OCI-LY1 (cell line): ENCODE measurements around the gene SYNDIG1.

Experiments used
- H2AFZ ChIP-seq: fragments of 200-600 bp; sonication (generic), shearing (Covaris generic); 2 replicates; pipeline ENCODE4 v1.6.0; 2014; ENCODE audit warnings: antibody characterized with exemption, mild to moderate bottlenecking, low read length
- H3F3A ChIP-seq: fragments of 200-600 bp; sonication (generic), shearing (Covaris generic); 2 replicates; pipeline ENCODE4 v1.6.0; 2014; ENCODE audit warnings: mild to moderate bottlenecking, antibody characterized with exemption, low read length, moderate library complexity; ENCODE audit not compliant: insufficient read depth
- H3K27ac ChIP-seq: fragments of 200-600 bp; sonication (generic); 2 replicates; pipeline ENCODE4 v1.5.1; 2014; ENCODE audit warnings: low read length, mixed run types, mild to moderate bottlenecking, low read depth; ENCODE audit not compliant: poor library complexity, severe bottlenecking
- H3K27me3 ChIP-seq: fragments of 200-600 bp; sonication (generic); 2 replicates; pipeline ENCODE4 v1.6.0; 2014; ENCODE audit warnings: antibody characterized with exemption, mild to moderate bottlenecking, low read length, moderate library complexity; ENCODE audit not compliant: insufficient read depth
- H3K36me3 ChIP-seq: fragments of 200-600 bp; sonication (generic); 2 replicates; pipeline ENCODE4 v1.6.1; 2014; ENCODE audit warnings: mild to moderate bottlenecking, antibody characterized with exemption, low read length, moderate library complexity, mixed read lengths; ENCODE audit not compliant: insufficient read depth
- H3K4me1 ChIP-seq: fragments of 200-600 bp; sonication (generic); 2 replicates; pipeline ENCODE4 v1.5.1; 2014; ENCODE audit warnings: mild to moderate bottlenecking, low read length, moderate library complexity; ENCODE audit not compliant: insufficient read depth, severe bottlenecking
- H3K4me2 ChIP-seq: fragments of 200-600 bp; sonication (generic), shearing (Covaris generic); 2 replicates; pipeline ENCODE4 v1.6.1; 2014; ENCODE audit warnings: low read length
- H3K4me3 ChIP-seq: fragments of 200-600 bp; sonication (generic); 2 replicates; pipeline ENCODE4 v1.5.1; 2014; ENCODE audit warnings: low read length, low read depth, mild to moderate bottlenecking, mixed read lengths; ENCODE audit not compliant: poor library complexity, severe bottlenecking
- H3K79me2 ChIP-seq: fragments of 200-600 bp; shearing (Covaris generic); 2 replicates; pipeline ENCODE4 v1.6.1; 2016; ENCODE audit warnings: mixed run types, low read length, mixed read lengths; ENCODE audit not compliant: insufficient read depth
- H3K9ac ChIP-seq: fragments of 200-600 bp; sonication (generic), shearing (Covaris generic); 2 replicates; pipeline ENCODE4 v1.6.1; 2014; ENCODE audit warnings: mild to moderate bottlenecking, low read length, mixed read lengths
- H3K9me2 ChIP-seq: fragments of 200-600 bp; sonication (generic), shearing (Covaris generic); 2 replicates; pipeline ENCODE4 v1.6.1; 2014; ENCODE audit warnings: low read depth, mild to moderate bottlenecking, low read length, mixed read lengths
- H3K9me3 ChIP-seq: fragments of 200-600 bp; shearing (Covaris generic); 2 replicates; pipeline ENCODE4 v1.6.1; 2014; ENCODE audit warnings: low read length, mixed read lengths
- H4K20me1 ChIP-seq: fragments of 200-600 bp; sonication (generic), shearing (Covaris generic); 2 replicates; pipeline ENCODE4 v1.6.0; 2016; ENCODE audit warnings: mild to moderate bottlenecking, low read length; ENCODE audit not compliant: insufficient read depth
- EZH2 ChIP-seq: fragments of 200-600 bp; sonication (generic), shearing (Covaris generic); IDR thresholded peaks from 2 replicates; pipeline ENCODE4 v1.8.0; 2017; ENCODE audit warnings: borderline replicate concordance, mixed run types, mild to moderate bottlenecking, antibody characterized with exemption, low read length, moderate library complexity, mixed read lengths
- TF ChIP-seq, protein P1 (sequence below): fragments of 200-600 bp; sonication (generic), shearing (Covaris generic); IDR thresholded peaks from 2 replicates; pipeline ENCODE4 v1.5.1; 2017; ENCODE audit warnings: mild to moderate bottlenecking, antibody characterized with exemption, low read length, moderate library complexity, mixed read lengths

SYNDIG1 gene

DNA sequence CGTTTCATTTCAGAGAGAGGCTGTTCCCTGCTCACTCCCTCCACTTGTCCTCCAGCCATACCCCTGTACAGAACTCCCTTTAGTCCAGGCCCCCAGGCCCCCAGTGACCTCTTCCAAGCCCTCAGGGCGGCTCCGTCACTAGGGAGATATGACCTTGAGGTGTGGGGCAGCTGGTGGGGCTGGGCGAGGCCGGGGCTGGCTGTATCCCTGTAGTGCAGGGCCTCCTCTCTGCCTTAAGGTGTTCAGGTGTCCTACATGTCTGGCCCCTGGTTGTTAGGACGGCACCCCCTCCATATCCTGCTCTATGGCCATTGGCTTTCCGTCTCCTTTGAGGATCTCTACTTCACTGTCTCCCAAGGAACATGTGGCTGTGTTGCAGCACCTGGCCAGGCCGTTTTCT is 17.4 kb upstream of the SYNDIG1 start:
- no peak for TF ChIP-seq EZH2
- TF ChIP-seq, protein P1, sequence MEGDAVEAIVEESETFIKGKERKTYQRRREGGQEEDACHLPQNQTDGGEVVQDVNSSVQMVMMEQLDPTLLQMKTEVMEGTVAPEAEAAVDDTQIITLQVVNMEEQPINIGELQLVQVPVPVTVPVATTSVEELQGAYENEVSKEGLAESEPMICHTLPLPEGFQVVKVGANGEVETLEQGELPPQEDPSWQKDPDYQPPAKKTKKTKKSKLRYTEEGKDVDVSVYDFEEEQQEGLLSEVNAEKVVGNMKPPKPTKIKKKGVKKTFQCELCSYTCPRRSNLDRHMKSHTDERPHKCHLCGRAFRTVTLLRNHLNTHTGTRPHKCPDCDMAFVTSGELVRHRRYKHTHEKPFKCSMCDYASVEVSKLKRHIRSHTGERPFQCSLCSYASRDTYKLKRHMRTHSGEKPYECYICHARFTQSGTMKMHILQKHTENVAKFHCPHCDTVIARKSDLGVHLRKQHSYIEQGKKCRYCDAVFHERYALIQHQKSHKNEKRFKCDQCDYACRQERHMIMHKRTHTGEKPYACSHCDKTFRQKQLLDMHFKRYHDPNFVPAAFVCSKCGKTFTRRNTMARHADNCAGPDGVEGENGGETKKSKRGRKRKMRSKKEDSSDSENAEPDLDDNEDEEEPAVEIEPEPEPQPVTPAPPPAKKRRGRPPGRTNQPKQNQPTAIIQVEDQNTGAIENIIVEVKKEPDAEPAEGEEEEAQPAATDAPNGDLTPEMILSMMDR = no peak
- Histone ChIP-seq H3K4me3 (no peak overlapping the region), H4K20me1 (no peaks in the 10 kb centered on the region), H2AFZ (no peak overlapping the region), H3K4me1 (no peaks in the 10 kb centered on the region), H3K4me2 (no peak overlapping the region), H3K27ac (no peak overlapping the region), H3K9me2 (no peaks in the 10 kb centered on the region), H3K79me2 (no peaks in the 10 kb centered on the region), H3F3A (no peaks in the 10 kb centered on the region), H3K9me3 (no peaks in the 10 kb centered on the region), H3K27me3 (no peaks in the 10 kb centered on the region), H3K9ac (no peak overlapping the region), H3K36me3 (no peaks in the 10 kb centered on the region)

DNA sequence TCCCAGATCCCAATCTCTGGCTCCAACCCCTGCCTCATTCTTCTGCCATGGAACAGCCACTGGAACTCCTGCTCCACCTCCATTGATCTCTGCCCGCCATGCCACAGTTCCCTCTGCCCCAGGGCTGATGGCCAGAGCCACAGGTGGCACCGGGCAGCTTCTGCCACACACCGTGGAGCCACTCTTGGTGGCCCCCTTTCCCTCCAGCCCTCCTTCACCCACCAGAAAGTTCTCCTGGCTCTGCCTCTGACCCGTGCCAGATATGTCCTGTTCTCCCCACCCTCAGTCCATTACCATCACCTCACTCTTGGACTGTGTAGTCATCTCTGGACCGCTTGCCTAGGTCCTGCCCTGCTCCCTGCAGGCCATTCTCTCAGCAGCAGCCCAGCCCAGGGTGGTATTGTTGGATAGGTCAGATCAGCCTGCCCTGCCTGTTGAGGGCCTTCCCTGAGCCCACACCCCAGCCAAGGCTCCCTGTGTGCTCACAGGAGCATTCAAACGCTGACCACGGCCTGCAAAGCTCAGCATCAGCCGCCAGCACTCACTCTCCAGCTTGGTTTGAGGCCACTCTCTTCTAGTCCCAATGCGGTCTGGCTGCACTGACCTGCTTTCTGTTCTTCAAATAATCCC is 16.8 kb upstream of the SYNDIG1 start:
- H3K4me3 ChIP-seq = no peak overlapping the region
- no peaks in the 10 kb centered on the region for H3F3A ChIP-seq
- H3K9me3 ChIP-seq = no peaks in the 10 kb centered on the region
- H3K4me2 ChIP-seq = no peak overlapping the region
- H3K27me3 ChIP-seq = no peaks in the 10 kb centered on the region
- H3K79me2 ChIP-seq = no peaks in the 10 kb centered on the region
- no peaks in the 10 kb centered on the region for H3K36me3 ChIP-seq
- no peak overlapping the region for H3K9ac ChIP-seq
- no peaks in the 10 kb centered on the region for H3K4me1 ChIP-seq
- no peak overlapping the region for H3K27ac ChIP-seq
- H3K9me2 ChIP-seq = no peaks in the 10 kb centered on the region
- no peaks in the 10 kb centered on the region for H4K20me1 ChIP-seq
- H2AFZ ChIP-seq = no peak overlapping the region
- TF ChIP-seq, protein P1 = no peak

DNA sequence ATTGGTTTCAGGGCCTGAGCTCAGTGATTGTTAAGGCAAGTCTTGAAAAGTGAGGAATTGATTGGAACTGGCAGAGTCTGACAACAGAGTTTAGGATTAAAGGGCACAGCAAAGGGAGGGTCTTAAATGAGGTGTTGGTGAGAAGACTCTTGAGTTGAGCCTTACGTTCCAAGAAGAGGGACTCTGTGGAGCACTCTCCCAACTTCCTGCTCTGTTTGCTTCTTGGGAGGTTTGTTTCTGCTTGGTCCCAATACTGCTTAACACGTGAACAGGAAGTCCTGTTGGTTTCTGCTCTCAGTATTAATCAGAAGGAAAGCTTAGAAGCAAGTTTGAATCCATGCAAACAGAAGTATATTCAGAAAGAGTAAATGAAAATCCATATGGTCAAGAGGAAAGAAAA is 15.6 kb upstream of the SYNDIG1 start:
- H3K9me2 ChIP-seq = no peaks in the 10 kb centered on the region
- no peaks in the 10 kb centered on the region for H3K27me3 ChIP-seq
- H3K4me2 ChIP-seq = no peak overlapping the region

More for the DNA sequence above, 15.6 kb upstream of the SYNDIG1 start:
- H3K79me2 ChIP-seq = no peaks in the 10 kb centered on the region
- no peak overlapping the region for H3K4me3 ChIP-seq
- no peak overlapping the region for H3K9ac ChIP-seq
- no peaks in the 10 kb centered on the region for H3K4me1 ChIP-seq
- no peaks in the 10 kb centered on the region for H3K9me3 ChIP-seq
- TF ChIP-seq, protein P1 = no peak
- TF ChIP-seq EZH2 = no peak
- no peak overlapping the region for H2AFZ ChIP-seq
- no peaks in the 10 kb centered on the region for H3F3A ChIP-seq
- no peaks in the 10 kb centered on the region for H3K36me3 ChIP-seq
- H3K27ac ChIP-seq = no peak overlapping the region
- no peaks in the 10 kb centered on the region for H4K20me1 ChIP-seq
